Measurements from ENCODE around the gene FAM200B.

GRCh38 chr4:15737255-15737654 lies 55.6 kb downstream of the FAM200B start:
- TF ChIP-seq, protein P1, sequence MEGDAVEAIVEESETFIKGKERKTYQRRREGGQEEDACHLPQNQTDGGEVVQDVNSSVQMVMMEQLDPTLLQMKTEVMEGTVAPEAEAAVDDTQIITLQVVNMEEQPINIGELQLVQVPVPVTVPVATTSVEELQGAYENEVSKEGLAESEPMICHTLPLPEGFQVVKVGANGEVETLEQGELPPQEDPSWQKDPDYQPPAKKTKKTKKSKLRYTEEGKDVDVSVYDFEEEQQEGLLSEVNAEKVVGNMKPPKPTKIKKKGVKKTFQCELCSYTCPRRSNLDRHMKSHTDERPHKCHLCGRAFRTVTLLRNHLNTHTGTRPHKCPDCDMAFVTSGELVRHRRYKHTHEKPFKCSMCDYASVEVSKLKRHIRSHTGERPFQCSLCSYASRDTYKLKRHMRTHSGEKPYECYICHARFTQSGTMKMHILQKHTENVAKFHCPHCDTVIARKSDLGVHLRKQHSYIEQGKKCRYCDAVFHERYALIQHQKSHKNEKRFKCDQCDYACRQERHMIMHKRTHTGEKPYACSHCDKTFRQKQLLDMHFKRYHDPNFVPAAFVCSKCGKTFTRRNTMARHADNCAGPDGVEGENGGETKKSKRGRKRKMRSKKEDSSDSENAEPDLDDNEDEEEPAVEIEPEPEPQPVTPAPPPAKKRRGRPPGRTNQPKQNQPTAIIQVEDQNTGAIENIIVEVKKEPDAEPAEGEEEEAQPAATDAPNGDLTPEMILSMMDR (IDR thresholded peaks at IDR 0.05) = no peak
- TF ChIP-seq EZH2phosphoT487 (IDR thresholded peaks at IDR 0.05) (no peak), EZH2 (IDR thresholded peaks at IDR 0.05) (no peak)

Measured in neural progenitor cell (in vitro differentiated cells).